ENCODE data around the gene C2CD2L.

DNA sequence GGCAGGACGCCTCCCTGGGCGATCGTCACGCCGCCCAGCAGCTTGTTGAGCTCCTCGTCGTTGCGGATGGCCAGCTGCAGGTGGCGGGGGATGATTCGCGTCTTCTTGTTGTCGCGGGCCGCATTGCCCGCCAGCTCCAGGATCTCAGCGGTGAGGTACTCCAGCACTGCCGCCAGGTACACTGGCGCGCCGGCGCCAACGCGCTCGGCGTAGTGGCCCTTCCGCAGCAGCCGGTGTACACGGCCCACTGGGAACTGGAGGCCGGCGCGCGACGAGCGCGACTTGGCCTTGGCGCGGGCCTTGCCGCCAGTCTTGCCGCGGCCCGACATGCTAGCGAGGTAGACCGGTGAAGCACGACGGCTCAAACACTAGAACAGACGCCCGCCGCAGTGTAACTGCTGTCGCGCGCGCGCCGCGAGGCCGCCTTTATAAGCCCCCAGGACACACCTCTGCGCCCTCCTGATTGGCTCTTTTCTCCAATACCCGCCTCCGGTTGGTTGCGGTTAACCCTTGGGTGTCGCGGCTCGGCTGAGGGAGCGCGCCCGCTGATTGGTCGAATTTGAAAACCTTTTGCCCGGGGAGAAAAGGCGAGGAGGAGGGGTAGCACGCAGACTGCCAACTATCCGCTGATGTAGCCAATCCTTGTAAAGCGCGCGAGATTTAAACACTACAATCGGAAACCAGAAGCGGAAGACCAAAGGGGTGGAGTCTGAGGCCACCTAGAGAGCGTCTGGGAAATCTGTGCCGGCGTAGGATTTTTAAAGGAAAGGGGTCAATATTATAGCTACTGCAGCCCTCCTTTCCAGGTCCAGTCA lies 11.9 kb upstream of the C2CD2L start:
- TF ChIP-seq, protein P1, sequence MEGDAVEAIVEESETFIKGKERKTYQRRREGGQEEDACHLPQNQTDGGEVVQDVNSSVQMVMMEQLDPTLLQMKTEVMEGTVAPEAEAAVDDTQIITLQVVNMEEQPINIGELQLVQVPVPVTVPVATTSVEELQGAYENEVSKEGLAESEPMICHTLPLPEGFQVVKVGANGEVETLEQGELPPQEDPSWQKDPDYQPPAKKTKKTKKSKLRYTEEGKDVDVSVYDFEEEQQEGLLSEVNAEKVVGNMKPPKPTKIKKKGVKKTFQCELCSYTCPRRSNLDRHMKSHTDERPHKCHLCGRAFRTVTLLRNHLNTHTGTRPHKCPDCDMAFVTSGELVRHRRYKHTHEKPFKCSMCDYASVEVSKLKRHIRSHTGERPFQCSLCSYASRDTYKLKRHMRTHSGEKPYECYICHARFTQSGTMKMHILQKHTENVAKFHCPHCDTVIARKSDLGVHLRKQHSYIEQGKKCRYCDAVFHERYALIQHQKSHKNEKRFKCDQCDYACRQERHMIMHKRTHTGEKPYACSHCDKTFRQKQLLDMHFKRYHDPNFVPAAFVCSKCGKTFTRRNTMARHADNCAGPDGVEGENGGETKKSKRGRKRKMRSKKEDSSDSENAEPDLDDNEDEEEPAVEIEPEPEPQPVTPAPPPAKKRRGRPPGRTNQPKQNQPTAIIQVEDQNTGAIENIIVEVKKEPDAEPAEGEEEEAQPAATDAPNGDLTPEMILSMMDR (IDR thresholded peaks at IDR 0.05; ENCODE audit: low read depth, low read length, missing input control), result no peak
- peak; percentile 70 for TF ChIP-seq YY1 (IDR thresholded peaks at IDR 0.05)

All from liver (tissue), 2 donors.